CD4-positive, alpha-beta T cell treated with Interleukin-10 for 1 hour (primary cell): ENCODE measurements around the gene HOXD11.

Source experiments
- DNase-seq: peaks from one replicate; pipeline ENCODE4 v3.0.0-alpha.2; 2020

The HOXD11 gene

DNA sequence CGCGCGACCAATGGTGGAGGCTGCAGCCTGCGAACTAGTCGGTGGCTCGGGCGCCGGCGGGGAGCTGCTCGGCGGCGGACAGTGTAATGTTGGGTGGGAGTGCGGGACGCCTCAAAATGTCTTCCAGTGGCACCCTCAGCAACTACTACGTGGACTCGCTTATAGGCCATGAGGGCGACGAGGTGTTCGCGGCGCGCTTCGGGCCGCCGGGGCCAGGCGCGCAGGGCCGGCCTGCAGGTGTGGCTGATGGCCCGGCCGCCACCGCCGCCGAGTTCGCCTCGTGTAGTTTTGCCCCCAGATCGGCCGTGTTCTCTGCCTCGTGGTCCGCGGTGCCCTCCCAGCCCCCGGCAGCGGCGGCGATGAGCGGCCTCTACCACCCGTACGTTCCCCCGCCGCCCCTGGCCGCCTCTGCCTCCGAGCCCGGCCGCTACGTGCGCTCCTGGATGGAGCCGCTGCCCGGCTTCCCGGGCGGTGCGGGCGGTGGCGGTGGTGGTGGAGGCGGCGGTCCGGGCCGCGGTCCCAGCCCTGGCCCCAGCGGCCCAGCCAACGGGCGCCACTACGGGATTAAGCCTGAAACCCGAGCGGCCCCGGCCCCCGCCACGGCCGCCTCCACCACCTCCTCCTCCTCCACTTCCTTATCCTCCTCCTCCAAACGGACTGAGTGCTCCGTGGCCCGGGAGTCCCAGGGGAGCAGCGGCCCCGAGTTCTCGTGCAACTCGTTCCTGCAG, 15.8 kb downstream of the HOXD11 start, which contains the start of gene HOXD9:
TSS of gene HOXD9 (plus strand) at position 37 of the 728 bp plus-strand sequence. CDS start at position 87, 50 bp downstream.
- no peak for DNase-seq

DNA sequence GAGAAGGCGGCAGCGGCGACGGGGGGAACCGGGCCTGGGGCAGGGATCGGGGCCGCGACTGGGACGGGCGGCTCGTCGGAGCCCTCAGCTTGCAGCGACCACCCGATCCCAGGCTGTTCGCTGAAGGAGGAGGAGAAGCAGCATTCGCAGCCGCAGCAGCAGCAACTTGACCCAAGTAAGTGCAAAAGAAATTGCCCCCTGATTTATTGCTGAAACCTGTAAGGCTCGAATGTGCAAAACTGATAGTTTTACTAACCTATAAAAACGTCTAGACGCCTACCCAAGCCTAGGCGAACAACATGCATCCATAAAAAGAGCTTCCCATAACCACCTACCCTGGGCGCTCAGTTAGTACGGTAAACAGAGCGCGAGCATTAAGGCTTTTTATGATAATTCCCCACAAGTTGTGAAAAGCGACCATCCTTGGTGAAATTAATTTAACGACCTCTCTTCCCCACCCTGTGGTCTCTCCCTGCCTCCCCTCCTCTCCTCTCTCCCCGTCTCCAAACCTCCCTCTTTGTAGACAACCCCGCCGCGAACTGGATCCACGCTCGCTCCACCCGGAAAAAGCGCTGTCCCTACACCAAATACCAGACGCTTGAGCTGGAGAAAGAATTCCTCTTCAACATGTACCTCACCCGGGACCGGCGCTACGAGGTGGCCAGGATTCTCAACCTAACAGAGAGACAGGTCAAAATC, 16.5 kb downstream of the HOXD11 start:
- no peak for DNase-seq

DNA sequence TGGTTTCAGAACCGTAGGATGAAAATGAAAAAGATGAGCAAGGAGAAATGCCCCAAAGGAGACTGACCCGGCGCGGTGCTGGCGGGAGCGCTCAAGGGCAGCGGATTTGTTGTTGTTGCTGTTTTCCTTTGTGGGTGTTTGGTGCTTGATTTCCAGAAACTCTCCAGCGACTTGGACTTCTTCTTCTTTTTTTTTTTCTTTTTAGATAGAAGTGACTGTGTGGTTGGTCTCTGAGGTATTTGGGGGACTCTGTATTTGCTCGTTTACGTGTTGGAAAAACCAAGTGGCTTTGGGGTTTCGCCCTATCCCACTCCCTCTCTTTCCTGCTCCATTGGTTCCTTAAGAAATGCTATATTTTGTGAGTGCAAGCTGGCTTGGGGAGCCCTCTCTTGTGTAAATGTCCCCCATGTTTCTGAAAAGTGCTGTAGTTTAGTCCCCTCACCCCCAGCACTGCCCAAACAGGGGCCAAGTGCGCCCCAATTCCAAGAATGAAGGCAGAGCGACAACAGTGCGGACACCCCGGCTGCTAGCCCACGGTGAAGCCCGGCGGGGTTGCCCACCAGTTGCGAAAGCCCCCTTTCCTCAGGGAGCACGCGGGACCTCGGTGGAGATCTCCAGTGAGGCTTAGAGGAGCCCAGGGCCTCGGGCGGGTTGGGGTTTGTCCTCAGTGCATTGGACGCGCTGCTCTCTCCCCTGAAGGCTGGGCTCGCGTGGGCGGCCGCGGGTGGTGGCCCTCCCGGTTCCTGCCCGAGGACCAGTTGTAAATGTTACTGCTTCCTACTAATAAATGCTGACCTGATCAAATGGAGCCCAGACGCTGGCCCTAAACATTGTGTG, 17.2 kb downstream of the HOXD11 start:
- no peak for DNase-seq

DNA sequence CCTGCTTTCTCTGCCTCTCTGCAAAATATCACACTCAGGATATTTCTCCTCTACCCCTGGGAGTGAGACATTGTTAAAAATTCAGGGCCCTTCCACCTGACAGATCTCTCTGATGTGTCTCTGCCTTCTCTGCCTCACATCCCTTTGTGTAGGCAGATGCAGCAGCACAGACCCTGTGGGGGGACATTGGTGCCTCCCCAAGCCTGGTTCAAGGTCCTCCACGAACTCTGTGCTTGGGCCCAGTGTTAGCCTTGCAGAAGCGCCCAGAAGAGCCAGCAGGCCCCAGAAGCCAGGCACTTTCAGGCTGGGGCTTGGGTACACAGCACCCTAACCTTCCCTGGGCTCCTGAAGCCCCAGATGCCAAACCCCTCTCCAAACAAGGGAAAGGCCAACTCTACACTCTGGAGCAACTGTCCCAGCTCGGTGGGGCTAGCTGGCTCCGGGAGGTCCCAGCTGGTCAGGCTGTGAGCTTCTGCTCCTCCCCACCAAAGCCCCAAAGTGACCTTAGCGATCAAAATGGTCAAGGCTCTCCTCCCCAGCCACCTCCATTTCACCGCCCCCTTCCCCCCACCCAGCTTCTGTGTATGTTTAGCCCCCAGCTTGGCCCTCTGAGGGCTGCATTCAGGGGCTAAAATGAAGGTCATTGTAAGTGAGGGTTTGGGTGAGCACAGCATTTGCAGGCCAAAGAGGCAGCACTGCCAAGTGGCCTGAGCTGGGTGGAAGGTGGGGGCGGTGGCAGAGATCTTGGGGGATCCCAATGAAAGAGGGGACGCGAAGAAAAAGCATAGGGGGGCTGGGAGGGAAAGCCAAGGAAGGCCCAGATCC, 18.1 kb downstream of the HOXD11 start:
- DNase-seq, result no peak

DNA sequence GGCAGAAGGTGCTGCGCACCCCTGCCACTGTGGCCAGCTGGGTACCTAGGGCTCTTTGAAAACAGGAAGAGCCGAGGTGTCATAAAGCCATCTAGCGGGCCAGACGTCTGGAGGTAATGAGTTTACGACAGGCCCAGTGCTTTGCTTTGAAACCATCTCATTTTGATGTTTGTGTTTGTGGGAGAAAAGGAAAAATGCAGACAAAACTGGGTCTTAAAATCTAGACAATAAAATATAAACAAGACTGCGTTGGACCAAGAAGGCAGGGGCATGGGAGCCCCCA, 18.6 kb downstream of the HOXD11 start:
- DNase-seq, result no peak

DNA sequence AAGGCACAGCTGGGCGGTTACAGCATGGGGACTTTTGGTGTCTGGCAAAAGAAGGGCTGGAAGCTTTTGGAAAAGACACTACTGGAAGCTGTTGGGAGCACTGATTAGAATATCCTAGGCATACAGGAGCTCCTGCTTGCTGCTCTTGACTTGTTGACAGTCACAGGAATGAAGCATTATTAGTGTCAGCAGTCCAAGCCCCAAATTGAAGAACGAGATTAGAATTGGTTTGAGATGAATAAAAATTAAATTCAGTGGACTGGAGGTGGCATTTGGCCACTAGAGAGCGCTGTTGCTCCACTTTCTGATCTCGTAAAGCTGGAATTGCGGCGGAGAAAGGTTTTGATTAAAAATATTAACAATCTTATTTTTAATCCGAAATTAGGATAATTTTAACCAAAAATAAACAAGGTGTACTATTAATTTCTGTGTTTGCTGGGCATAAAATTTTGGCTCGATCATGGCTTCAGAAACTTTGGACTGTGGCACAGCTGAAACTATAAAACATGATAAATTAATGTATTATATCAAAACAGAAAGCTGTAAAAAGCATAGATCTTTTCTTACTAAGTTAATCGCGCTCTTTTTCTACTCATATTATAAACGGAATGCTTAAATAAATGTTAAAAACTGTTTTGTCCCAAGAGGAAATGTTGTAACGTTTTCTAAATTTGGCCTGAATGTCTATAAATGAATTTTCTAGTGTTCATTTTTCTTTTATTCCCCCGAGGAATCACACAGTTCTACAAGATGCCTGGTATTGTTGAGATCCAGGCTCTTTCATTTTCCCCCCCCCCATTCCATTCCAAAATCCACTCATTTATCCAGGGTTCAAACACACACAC, 20.1 kb downstream of the HOXD11 start:
- DNase-seq, result peak; percentile 67

DNA sequence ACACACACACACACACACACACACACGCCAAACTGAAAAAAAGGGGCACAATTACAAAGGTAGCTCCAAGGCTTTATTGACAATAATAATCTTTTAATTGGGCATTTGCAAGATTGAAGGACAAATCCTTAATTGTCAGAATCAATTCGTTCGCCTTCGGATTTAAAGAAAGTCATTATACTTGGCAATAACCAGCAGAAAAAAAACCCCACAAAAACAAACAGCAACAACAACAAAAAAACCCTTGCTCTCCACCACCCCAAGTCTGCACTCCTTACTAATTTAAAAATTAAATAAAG, 20.6 kb downstream of the HOXD11 start:
- no peak for DNase-seq

DNA sequence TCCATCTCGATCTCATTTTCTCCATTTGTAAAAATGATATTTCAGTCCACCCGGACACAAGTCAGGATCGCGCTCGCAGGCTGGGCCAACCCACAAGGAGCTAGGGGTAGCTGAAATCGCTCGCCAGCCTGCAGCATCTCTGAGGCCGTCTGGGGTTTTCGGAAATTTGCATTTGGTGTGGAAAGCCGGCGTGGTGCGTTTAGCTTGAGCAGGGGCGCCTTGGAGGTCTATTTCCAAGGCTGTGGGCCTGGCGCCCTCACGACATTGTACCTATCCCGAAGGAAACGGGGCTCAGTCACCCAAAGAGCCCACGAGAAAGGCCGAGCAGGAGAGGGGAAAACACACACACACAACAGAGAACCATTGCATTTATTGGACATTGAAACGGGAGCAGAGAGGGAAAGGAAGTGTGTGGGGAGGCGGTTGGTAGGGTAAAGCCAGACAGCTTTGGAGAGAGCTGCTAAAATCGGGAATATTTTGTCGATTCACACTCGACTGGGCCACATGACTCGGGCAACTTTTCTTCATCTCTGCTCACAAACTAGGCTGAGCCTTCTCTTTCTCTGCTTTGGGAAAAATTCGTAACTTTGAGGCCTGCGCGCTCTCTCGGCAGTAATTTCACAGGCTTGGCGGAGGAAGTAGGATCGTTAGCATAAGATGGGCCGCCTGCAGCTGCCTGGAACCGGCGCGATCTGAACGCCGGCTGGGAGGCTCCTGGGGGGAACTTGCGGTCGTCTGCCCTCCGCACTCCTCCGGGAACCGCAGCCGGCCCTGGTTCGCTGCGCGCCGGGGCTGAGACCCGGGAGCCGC, 21.3 kb downstream of the HOXD11 start:
- DNase-seq, result no peak

DNA sequence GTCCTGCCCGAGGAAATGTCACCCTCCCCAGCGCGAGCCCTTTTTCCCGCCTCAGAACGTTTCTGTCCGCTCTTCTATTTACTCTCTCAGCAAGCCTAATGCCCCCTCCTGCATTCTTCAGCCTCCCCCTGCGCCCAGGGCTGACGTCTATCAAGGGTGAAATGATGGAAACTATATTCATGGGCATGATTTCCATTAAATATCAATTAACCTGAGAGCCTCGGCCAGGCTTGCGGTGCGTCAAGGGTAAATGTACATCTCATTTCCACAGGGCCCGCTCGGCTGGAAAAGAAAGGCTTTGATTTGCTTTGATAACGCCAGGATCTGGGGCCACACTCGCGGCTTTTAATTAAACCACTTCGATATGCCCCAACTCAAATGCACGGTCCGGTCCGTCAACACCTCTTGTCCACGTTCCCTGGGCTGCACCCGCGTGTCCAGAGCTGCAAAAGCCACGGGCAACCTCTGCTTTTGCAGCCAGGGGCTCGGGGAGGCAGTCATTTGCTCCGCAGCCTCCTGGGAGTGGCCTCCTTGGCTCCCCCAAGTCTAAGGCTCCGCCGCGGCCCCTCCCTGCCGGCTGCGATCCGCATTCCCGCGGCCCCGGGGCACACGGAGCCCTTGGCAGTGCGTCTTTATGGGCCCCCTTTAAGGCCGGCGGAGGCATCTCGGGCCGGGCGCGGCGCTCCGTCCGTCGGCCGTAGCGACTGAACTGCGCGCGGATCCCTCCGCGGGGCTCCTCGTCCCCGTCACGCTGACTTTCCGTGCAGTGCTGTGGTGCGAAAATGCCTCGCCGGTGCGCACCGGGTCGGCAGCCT, 22.1 kb downstream of the HOXD11 start, which contains the start of gene HOXD8:
TSS of gene HOXD8 (plus strand) at position 724 of the 815 bp plus-strand sequence. CDS start 662 bp downstream, outside the sequence.
- DNase-seq, result no peak

DNA sequence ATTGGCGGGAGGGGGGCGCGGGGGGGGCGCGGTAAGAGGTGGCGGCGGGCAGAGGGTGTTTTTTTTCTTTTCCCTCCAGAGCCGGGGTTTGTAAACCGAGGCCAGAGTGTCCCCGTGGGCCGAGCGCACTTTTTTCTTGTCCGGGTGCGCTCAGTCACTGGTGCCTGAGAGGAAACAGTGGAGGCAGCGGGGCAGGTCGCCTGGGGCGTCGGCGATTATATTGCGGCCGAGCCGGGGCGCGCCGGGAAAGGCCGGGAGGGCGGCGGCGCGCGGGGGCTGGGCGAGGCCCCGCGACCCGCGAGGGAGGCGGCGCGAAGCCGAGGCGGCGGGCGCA, 22.7 kb downstream of the HOXD11 start:
- no peak for DNase-seq

DNA sequence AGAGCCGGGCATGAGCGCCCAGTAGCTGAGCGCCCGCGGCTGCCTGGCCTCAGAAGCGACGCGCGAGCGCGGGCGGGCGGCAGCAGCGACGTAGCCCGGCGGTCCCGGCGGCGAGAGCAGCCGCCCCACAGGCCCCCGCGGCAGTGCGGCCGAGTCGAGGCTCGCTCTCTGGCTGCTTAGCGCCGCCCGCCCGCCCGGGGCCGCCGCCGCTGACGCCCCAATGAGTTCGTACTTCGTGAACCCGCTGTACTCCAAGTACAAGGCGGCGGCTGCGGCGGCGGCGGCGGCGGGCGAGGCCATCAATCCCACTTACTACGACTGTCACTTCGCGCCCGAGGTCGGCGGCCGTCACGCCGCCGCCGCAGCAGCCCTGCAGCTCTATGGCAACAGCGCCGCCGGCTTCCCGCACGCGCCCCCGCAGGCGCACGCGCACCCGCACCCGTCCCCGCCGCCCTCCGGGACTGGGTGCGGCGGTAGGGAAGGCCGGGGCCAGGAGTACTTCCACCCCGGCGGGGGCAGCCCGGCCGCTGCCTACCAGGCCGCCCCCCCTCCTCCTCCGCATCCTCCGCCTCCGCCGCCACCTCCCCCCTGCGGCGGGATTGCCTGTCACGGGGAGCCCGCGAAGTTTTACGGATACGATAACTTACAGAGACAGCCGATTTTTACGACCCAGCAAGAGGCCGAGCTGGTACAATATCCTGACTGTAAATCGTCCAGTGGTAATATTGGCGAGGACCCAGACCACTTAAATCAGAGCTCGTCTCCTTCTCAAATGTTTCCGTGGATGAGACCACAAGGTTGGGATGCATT, 23.3 kb downstream of the HOXD11 start:
- no peak for DNase-seq

DNA sequence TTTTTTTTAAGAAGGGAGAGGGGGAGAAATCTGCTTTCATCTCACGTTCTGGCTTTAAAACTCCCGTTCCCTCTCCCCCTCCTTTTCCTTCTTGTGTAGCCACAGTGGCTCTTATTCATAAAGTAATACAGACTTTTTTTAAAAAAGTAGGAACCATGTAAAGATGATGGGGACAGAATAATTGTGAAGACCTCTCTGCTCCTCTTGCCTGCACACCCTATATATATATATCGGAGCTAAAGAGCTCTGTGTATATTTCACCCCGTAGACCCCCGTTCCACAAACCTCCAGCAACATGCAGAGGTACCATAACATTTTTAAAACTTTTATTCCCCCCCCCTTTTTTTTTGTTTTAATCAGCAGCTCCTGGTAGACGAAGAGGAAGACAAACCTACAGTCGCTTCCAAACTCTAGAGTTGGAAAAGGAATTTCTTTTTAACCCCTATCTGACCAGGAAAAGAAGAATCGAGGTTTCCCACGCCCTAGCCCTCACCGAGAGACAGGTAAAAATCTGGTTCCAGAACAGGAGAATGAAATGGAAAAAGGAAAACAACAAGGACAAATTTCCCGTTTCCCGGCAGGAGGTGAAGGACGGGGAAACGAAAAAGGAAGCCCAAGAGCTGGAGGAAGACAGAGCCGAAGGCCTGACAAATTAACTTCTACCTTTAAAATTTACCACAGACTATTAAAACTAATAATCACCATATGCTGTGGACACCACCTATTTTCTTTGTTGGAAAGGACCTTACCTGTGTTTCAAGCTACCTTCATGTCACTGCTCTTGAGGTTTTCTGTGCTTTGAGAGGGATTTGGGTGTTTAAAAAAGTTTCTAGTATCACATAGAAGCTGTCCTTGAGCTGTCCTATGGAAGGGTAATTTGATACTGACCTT, 24.1 kb downstream of the HOXD11 start:
- DNase-seq, result no peak

DNA sequence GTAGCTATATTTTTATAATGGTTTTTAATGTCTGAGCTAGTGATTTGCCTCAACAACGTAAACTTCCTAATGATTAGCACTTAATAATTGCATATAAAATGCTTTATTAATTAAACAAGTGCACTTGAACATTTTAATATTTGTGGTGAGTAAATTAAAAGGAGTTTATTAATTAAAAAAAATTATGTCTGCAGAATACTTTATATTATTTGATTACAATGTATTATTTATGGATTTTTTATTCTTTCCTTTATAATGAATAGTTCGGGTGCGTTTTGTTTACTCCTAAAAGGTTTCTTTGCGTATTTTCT, 24.7 kb downstream of the HOXD11 start:
- no peak for DNase-seq

DNA sequence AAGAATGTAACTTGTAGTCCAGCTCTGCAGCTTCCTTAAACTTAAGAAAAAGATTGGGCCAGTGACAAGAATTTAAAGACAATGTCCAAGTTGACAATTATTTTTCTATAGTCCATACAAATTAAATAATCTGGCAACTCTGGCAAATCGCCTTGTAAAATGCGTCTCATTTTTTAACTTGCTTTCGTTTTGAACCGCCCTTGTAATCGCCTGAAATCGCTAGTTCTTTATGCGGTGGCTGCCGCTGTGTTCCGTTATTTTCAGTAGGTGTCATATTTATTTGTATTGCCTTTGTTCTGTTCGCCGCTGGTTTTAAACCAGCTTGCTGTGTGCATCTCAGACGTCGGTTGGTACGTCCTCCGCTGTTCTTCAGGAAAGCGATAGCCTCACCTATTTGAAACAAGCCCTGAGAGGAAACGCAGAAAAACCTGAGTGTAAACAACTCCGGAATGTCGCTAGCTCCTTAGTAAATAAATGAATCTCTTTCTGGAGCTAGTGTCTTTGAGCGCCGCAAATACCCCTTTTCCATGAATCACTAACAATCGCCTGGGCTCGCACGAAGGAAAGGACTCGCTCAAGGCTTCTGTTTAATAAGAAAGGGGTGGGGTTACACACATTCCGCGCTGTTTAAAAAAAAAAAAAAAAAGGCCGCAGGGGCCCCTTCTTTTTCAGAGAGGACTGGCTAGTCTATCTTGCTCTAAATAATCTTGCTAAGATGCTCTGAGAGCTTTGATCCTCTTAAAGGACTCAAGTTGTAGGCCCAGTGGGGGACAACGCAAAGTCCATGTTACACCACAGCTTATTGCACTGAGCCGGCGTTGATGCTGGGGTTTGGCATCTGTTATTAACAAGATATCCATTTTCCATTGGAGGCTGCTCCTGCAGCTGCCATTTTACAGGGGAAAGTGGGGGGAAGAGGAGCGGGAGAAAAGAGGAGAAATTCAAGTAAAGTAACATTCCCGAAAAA, 25.4 kb downstream of the HOXD11 start:
- DNase-seq, result peak; percentile 23

DNA sequence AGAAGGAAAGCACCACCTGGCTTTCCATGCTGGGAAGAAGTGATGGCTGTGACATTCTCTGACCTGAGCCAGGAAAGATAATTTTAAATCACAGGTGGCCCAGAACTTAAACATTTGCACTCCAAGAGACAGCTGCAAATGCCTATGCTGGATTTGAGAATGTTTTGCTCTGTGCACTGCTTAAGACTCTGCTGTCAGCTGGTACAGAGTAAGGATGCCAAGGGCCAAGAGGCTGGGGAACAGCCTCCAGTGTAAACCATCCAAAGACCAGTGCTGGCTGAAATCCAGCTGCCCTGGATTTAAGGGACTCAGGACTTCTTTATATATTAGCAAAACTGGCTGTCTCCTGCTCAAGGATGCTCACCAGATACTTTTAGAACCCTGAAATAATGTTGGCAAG, 26.3 kb downstream of the HOXD11 start:
- DNase-seq, result no peak

DNA sequence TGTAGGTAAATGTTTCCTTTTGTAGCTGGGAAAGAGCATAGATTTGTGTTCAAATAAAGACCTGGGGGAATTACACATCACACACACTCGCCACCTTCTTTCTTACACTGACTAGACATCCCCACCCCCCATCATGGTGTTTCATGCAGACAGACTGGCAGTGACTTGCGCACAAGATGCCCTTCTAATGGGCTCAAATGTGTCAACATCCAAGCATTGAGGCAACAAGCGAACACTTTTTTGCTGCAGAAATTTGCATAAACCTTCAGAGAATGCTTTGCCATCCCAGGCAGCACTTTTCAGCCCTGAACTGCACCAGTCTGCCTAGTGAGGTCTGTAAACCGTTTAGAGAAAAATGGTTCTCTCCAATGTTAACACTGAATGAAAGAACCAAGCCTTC, 27.0 kb downstream of the HOXD11 start:
- no peak for DNase-seq

DNA sequence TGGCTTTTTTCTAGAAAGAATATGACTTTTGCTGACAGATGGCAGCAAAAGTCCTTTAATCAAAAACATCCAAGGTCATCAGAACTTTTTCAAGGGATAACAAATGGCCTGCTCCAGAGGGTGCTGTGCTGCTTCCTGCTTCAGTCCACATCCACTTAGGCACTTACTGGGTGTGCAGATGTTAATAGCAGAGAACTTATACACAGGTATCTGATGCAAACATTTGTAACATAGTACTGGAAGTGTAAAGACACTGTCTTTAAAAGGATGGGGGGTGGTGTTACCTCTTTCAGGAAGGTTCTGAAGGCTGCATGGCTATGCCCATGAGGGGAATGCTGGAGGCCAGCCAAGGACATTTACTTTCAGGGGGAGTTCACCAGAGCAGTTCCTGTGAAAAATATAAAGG, 28.0 kb downstream of the HOXD11 start:
- DNase-seq, result no peak
